HepG2 (cell line): ENCODE results near the gene ABCC2. TPM values are rescaled to one million over a fixed set of nuclear protein-coding genes. Genes with fewer than 3 reads are reported as not detected.

Experiments used
- ARID4A ChIP-seq: sonication (generic); formaldehyde crosslinking; IDR thresholded peaks from 2 replicates; pipeline ENCODE4 v1.5.0; 2020; ENCODE audit warnings: mild to moderate bottlenecking, missing genetic modification reagents, borderline replicate concordance
- ARNT2 ChIP-seq: sonication (generic); formaldehyde crosslinking; IDR thresholded peaks from 2 replicates; pipeline ENCODE4 v1.8.0; 2022; ENCODE audit warnings: mild to moderate bottlenecking, low read depth, missing genetic modification reagents, moderate library complexity
- CAMTA2 ChIP-seq: sonication (generic); formaldehyde crosslinking; IDR thresholded peaks from 2 replicates; pipeline ENCODE4 v1.4.0; 2020; ENCODE audit warnings: mild to moderate bottlenecking, missing genetic modification reagents, borderline replicate concordance
- FIP1L1 ChIP-seq: fragments of 200-400 bp; formaldehyde crosslinking; IDR thresholded peaks from 2 replicates; pipeline ENCODE4 v1.6.1; 2018; ENCODE audit warnings: low read depth, mild to moderate bottlenecking, low read length, moderate library complexity, borderline replicate concordance; ENCODE audit not compliant: insufficient read depth
- FOXC1 ChIP-seq: sonication (generic); formaldehyde crosslinking; IDR thresholded peaks from 2 replicates; pipeline ENCODE4 v1.8.0; 2022; ENCODE audit warnings: mild to moderate bottlenecking, missing genetic modification reagents, borderline replicate concordance
- HOXA3 ChIP-seq: sonication (generic); formaldehyde crosslinking; IDR thresholded peaks from 2 replicates; pipeline ENCODE4 v1.5.0; 2020; ENCODE audit warnings: missing genetic modification reagents
- NR2C2 ChIP-seq: sonication (generic); formaldehyde crosslinking; IDR thresholded peaks from 2 replicates; pipeline ENCODE4 v1.4.0; 2020; ENCODE audit warnings: missing genetic modification reagents, mild to moderate bottlenecking, moderate library complexity, borderline replicate concordance
- NR2F2 ChIP-seq: IDR thresholded peaks from 2 replicates; pipeline ENCODE4 v1.6.1; 2012; ENCODE audit warnings: low read depth, inconsistent platforms, borderline replicate concordance
- PHF8 ChIP-seq: sonication (generic); formaldehyde crosslinking; IDR thresholded peaks from 2 replicates; pipeline ENCODE4 v1.5.0; 2020; ENCODE audit warnings: missing genetic modification reagents
- RARG ChIP-seq: sonication (generic); formaldehyde crosslinking; IDR thresholded peaks from 2 replicates; pipeline ENCODE4 v1.4.0; 2020; ENCODE audit warnings: low read depth, mild to moderate bottlenecking, missing genetic modification reagents
- RFX1 ChIP-seq: fragments of 450-650 bp; IDR thresholded peaks from 2 replicates; pipeline ENCODE4 v1.6.1; 2017
- SP5 ChIP-seq: IDR thresholded peaks from 2 replicates; pipeline ENCODE4 v1.6.1; 2016; ENCODE audit warnings: low read depth, borderline replicate concordance
- STAG1 ChIP-seq: sonication (generic); formaldehyde crosslinking; IDR thresholded peaks from 2 replicates; pipeline ENCODE4 v1.4.0; 2020; ENCODE audit warnings: missing genetic modification reagents
- TAF15 ChIP-seq: fragments of 200-400 bp; formaldehyde crosslinking; IDR thresholded peaks from one replicate; pipeline ENCODE4 v1.6.1; 2018; ENCODE audit warnings: mild to moderate bottlenecking, low read depth, low read length; ENCODE audit not compliant: poor library complexity, severe bottlenecking
- ZBTB25 ChIP-seq: IDR thresholded peaks from 2 replicates; pipeline ENCODE4 v1.6.1; 2018; ENCODE audit warnings: missing genetic modification reagents
- ZMYM4 ChIP-seq: sonication (generic); formaldehyde crosslinking; IDR thresholded peaks from 2 replicates; pipeline ENCODE4 v1.8.1; 2023; ENCODE audit warnings: mild to moderate bottlenecking, missing genetic modification reagents
- ZNF563 ChIP-seq: sonication (generic); formaldehyde crosslinking; IDR thresholded peaks from 2 replicates; pipeline ENCODE4 v1.8.0; 2022; ENCODE audit warnings: mild to moderate bottlenecking, moderate library complexity, missing genetic modification reagents
- ZNF569 ChIP-seq: sonication (generic); formaldehyde crosslinking; IDR thresholded peaks from 2 replicates; pipeline ENCODE4 v1.5.0; 2020; ENCODE audit warnings: mild to moderate bottlenecking, missing genetic modification reagents, moderate library complexity, borderline replicate concordance
- ZSCAN5A ChIP-seq: sonication (generic); formaldehyde crosslinking; IDR thresholded peaks from 2 replicates; pipeline ENCODE4 v1.8.0; 2022; ENCODE audit warnings: mild to moderate bottlenecking, missing genetic modification reagents, borderline replicate concordance
- polyA plus RNA-seq, 8 experiments: library from polyadenylated mRNA; depleted of rRNA in 3 of 8; stranded (reverse) in 7 of 8; unstranded in 1 of 8; fragments of >200 nt; fragmentation: Illumina TruSeq in 4 of 8; extraction: Trizol in 4 of 8; gene quantifications; 2 replicates each; pipeline versions ENCODE4 v1.2.1 to v1.2.3, GENCODE V29; 2011 to 2016; ENCODE audit warnings: low read depth in 4 of 8, missing spikeins in 1 of 8, mixed read lengths in 1 of 8; ENCODE audit not compliant: insufficient read depth in 1 of 8
- total RNA-seq, 5 experiments: library from RNA; depleted of rRNA; stranded (reverse); fragments of >200 nt; fragmentation: Illumina TruSeq; extraction: Trizol; gene quantifications; 2 replicates each; pipeline ENCODE4 v1.2.3, GENCODE V29; 2016; ENCODE audit warnings: low read depth in 1 of 5
- TF ChIP-seq, protein P1 (sequence below): conservative IDR thresholded peaks from 2 replicates; pipeline ENCODE4 v1.6.1; 2018; ENCODE audit warnings: missing genetic modification reagents

The ABCC2 gene
- total and polyA plus RNA-seq, 2 of the 13 experiments (the other 11 are each of a cell fraction or from before 2014, with no cell fraction given) = 181 to 497 TPM

- TF ChIP-seq CAMTA2 (CRISPR knock-in tag) (no peak), FOXC1 (CRISPR knock-in tag) (no peak), TAF15 (no peak), SP5 (peak; percentile 93), RFX1 (no peak), ARID4A (peak; percentile 43; the same call in 1 of the 2 replicates), NR2C2 (CRISPR knock-in tag) (peak; percentile 64; the same call in 1 of the 2 replicates), STAG1 (0 out of 2 replicates have a peak, but pooled peaks have one; percentile 18), RARG (CRISPR knock-in tag) (no peak), PHF8 (CRISPR knock-in tag) (peak; percentile 5), ARNT2 (CRISPR knock-in tag) (0 out of 2 replicates have a peak, but pooled peaks have one; percentile 0), ZNF569 (CRISPR knock-in tag) (no peak), ZNF563 (CRISPR knock-in tag) (no peak), NR2F2 (peak; percentile 50; the same call in 1 of the 2 replicates), ZMYM4 (CRISPR knock-in tag) (peak; percentile 77), ZSCAN5A (CRISPR knock-in tag) (0 out of 2 replicates have a peak, but pooled peaks have one; percentile 46), FIP1L1 (no peak), HOXA3 (CRISPR knock-in tag) (peak; percentile 59; the same call in 1 of the 2 replicates), ZBTB25 (CRISPR knock-in tag) (peak; percentile 59; the same call in 1 of the 2 replicates)
- TF ChIP-seq, protein P1, sequence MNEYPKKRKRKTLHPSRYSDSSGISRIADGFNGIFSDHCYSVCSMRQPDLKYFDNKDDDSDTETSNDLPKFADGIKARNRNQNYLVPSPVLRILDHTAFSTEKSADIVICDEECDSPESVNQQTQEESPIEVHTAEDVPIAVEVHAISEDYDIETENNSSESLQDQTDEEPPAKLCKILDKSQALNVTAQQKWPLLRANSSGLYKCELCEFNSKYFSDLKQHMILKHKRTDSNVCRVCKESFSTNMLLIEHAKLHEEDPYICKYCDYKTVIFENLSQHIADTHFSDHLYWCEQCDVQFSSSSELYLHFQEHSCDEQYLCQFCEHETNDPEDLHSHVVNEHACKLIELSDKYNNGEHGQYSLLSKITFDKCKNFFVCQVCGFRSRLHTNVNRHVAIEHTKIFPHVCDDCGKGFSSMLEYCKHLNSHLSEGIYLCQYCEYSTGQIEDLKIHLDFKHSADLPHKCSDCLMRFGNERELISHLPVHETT = no peak; the same call in 1 of the 2 replicates
These were observed at the start of gene ABCC2 (continued) for GRCh38 chr10:99782447-99783286.
